K562 (cell line): ENCODE measurements around the gene SCFD2.

ENCODE experiments used
- ETV1 ChIP-seq: fragments of 450-650 bp; conservative IDR thresholded peaks from 2 replicates; pipeline ENCODE4 v1.6.1; 2016; ENCODE audit warnings: missing genetic modification characterization, control low read depth, low read depth, missing compliant biosample characterization
- TF ChIP-seq, protein P1 (sequence below): sonication (generic); formaldehyde crosslinking; IDR thresholded peaks from 2 replicates; pipeline ENCODE4 v1.8.0; 2022; ENCODE audit warnings: mild to moderate bottlenecking, low read depth, missing genetic modification reagents

DNA sequence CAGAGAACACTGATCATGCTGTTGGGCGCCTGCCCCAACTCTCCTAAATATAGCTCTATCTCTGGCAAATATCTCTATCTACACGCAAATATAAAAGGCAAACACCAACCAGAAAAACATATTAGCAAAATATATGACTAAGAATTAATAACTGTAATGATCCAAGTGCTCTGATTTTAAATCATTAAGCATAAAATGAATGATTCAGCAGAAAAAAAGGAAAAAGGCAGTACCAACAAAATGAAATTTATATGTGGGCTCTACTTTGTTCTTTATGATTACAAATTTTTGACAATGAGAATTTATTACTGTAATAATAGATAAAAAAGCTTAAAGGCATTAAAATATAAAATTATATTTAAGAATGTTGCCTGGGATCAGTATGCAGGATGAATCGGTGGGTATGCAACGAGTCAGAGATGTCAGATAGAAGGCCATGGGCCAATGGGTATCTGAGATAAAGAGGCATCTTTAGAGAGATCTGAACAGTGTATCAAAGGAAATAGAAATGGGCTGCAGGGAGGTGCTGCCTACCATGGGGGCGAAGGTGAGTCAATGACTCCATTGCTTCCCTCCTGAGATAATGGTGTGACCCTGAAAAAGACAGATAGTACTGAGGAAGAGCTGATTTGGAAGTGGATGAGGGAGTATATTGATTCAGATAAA lies 234.8 kb downstream of the SCFD2 start:
- TF ChIP-seq ETV1 (tag) = no peak
- TF ChIP-seq, protein P1, sequence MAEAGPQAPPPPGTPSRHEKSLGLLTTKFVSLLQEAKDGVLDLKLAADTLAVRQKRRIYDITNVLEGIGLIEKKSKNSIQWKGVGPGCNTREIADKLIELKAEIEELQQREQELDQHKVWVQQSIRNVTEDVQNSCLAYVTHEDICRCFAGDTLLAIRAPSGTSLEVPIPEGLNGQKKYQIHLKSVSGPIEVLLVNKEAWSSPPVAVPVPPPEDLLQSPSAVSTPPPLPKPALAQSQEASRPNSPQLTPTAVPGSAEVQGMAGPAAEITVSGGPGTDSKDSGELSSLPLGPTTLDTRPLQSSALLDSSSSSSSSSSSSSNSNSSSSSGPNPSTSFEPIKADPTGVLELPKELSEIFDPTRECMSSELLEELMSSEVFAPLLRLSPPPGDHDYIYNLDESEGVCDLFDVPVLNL (CRISPR knock-in tag) = no peak
